Measurements from ENCODE around the gene STRA8.

The STRA8 gene, protein sequence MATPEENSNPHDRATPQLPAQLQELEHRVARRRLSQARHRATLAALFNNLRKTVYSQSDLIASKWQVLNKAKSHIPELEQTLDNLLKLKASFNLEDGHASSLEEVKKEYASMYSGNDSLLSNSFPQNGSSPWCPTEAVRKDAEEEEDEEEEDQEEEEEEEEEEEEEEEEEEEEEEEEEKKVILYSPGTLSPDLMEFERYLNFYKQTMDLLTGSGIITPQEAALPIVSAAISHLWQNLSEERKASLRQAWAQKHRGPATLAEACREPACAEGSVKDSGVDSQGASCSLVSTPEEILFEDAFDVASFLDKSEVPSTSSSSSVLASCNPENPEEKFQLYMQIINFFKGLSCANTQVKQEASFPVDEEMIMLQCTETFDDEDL

DNA sequence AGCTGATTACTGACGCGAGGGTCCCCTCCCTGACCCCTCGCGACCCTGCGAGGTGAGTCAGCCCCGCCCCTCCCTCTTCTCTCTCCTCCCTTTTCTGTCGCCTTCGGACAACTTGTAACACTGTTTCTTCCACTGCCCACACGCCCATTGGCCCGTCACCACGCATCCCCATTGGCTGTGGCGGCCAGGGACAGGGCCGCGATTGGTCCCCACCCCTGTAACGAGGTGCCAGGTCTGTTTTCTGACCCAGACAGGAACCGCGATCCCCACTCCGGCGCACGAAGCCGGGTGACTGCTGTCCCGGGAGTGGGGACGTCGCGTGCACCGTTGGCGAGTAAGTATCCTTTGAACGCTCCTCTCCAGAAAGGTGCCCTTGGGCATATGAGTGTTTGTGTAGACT is at the start of gene STRA8:
Gene STRA8 (plus strand): TSS at position 269 of the 400 bp plus-strand sequence. CDS start 6,687 bp downstream, outside the sequence.
- no peak for DNase-seq (ENCODE audit: low spot score)

GRCh38 chr7:135184254-135184841 is 49.3 kb upstream of the STRA8 start:
- DNase-seq (ENCODE audit: low spot score) = no peak

GRCh38 chr7:135185471-135186260 is 48.0 kb upstream of the STRA8 start:
- DNase-seq (ENCODE audit: low spot score) = no peak

DNA sequence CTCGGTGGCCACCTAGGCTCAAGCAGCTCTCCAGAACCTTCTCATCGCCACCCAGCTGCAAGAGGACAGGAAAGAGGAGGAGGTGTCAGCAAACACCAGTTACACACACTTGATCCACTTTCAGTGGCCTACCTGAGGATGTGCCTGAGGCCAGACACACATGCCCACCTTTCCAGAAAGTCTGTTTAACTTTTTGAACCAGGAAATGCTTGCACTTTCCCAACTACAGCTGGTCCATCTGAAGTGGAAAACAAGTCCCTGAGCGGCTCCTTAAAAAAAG is 47.4 kb upstream of the STRA8 start:
- no peak for DNase-seq (ENCODE audit: low spot score)

- DNase-seq (ENCODE audit: low spot score) = no peak
Observed at GRCh38 chr7:135186841-135187253, 46.8 kb upstream of the STRA8 start.

GRCh38 chr7:135188298-135188984 is 45.2 kb upstream of the STRA8 start:
- no peak for DNase-seq (ENCODE audit: low spot score)

DNA sequence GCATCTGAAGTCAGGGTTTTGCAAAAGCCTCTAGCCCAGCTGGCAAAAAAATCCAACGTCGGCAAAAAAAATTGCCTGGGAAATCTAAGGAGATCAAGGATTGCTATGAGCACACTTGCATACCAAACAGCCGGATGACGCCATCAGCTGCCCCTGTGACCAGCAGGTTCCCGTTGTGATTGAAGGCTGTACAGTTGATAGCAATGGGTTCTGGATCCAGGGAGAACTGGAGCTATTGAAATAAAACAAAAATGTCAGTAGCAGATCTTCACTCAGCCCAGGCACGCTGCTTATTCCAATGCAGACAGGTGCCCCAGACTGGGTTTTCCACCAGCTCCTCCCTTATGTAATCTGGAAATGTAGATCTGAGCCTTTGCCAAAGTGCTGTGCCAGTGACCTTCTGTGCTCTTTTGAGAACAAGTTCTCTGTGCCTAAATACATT is 44.4 kb upstream of the STRA8 start:
- no peak for DNase-seq (ENCODE audit: low spot score)

DNA sequence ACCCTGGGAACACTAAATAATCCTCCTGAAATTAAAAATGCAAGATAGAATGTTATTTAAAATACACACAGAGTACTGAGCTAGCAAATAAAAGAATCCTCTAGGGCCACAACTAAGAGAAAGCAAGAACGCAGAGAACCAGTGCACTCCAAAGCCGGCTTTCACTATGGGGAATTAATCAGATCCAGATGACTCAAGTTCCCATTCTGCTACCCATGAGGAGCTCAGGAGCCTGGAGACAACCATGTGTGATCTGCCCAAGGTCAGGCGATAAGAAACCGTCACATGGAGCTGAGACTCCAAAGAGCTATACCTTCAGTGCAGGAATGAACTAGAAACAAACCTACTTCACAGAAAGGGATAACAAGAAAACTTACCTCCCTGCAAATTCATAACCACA is 43.7 kb upstream of the STRA8 start:
- no peak for DNase-seq (ENCODE audit: low spot score)

- DNase-seq (ENCODE audit: low spot score) = no peak
Observed at GRCh38 chr7:135190703-135191102, 42.9 kb upstream of the STRA8 start.

DNA sequence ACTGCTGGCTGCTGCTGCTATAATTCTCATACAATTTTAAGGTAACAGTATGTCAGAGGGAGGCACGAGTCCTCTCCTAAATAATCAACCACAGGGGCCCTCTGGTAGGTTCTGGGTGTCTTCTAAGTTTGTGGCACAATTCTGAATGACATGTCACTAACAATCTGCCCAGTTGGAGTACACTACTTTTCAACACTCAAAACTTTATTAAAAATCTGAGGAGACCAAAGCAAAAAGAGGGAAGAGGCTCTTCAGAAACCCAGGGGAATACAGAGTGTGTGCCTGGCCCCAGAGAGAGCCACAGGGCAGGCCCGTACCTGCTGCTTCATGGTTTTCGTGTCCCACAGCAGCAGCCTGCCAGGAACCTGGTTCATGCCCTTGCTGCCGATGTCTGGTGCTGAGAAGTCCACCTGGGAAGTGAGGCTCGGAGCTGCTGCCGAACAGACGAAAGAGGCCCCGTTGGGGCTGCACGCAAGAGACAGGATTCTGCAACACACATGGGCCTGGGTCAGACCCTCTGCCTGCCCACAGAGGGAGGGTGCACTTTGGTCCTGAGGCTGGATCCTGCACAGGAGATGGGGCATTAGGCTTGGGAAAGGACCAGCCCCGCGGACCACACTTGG is 40.6 kb upstream of the STRA8 start:
- DNase-seq (ENCODE audit: low spot score) = no peak

DNA sequence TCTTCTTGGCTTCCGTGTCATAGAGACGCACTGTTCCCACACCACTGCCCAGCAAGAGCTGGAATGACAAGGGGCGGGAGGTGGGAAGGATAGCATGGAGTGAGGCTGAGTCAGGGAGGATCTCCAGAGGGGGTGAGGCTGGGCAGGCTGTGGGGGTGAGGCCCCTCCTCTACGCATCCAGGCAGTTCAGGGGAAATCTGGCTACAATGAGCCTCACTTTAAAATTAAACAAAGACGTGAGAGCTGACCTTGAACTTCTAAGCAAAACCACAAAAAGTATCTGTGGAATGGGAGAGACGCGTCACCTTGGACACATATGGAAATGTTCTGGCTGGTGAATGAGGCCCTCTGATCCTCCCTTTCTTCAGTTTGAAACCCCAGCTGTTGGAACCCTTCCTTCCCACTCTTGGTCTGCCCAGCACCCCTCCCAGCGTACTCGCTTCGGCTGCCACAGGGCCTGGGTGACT is 40.0 kb upstream of the STRA8 start:
- no peak for DNase-seq (ENCODE audit: low spot score)

- DNase-seq (ENCODE audit: low spot score) = no peak
Observed at GRCh38 chr7:135194494-135195095, 39.0 kb upstream of the STRA8 start.

DNA sequence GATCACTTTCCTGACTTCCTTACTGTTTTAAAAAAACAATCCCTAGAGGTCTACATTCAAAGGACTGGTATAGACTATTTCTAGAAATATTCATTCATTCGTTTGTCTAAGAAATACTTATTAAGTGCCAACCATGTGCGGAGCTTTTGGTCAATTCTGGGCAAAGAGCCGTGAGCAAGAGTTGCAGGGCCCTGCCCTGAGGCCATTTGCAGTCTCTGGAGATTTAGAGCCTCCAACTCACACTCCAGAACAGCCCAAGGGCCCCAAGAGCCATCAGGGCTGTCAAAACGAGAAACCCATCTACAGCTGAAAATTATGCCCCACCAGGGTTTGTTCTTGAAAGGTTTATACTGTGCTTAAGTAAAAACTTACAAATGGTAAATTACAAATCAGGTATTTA is 38.5 kb upstream of the STRA8 start:
- DNase-seq (ENCODE audit: low spot score) = no peak

DNA sequence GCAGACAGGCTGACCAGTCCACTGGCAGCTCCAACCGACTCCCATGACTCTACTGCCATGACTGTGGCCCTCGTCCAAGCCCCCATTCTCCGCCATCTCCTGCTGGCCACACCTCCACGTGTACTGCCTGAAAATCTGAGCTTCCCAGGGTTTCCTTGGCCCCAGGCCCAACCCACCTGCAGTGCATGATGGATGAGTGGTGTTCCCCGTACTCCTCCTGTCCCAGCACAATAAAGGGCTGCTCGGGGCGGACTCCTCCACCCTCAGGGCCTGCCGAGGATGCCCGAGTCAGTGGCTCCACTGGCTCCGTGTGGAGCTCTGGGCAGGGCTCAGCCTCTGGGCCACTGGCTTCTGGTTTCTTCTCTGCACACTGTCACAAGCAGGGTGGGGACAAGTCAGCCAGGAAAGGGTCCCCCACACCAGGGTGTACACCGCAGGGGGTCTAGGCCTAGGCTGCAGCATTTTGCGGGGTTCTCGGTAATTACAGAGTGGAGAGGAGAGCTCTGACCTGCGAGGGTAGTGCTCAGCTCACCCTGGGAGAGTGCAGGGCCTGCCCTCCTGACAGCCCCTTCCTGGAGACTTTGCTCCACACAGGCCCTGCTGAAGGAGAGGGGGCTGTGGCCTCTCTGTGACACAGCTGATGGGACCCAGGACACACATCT is 37.5 kb upstream of the STRA8 start:
- DNase-seq (ENCODE audit: low spot score) = no peak

DNA sequence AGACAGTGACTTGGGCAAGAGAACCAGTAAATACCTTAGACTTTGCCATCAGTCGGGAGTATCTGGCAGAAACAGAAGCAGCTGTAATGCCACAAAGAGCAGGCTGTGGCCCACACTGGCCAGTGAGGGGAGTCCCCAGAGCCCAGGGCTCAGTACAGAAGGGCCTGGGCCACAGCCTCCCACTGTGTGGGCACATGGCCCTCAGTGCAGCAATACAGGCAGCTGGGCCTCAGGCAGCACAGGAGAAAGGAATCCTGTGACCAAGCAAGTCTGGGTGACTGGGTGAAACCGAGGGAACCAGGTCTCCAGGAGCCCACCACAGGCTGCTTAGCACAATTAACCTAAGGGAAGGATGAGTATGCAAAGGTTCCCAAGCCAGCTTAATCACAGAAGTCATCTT is 36.3 kb upstream of the STRA8 start:
- no peak for DNase-seq (ENCODE audit: low spot score)

DNA sequence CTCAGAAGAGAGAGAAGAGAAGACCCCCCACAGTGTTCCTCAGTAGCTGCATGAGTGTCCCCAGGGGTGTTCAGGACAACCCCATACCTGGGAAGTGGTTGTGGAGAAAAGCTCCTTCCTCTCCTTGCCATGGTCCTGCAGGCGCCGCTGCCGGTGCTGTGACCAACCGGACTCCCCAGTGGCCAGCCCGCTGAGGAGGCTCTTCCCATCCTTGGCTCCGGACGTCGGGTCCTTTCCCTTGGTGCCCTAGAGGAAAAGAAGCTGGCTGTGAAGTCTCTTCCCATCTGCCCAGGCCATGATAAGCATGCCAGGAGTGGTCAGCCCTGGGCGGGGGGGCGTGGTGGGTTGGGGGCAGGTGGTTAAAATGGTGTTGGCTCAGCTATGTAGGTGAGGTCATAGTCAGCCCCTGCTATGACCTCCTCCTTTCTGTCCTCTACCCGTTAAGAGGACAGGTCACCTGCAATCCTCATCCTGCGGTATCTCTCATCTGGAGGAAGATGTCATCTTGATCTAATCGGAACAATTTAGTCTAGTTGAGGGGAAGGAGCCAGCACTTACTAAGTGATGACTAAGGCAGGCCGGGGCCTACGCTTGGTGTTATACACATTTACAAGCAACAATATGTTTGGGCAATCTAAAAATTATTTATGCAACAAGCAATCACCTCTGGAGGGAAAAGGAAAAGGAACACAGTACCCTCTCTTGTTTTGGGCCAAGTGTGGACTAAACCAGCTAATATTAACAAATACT is 35.6 kb upstream of the STRA8 start:
- DNase-seq (ENCODE audit: low spot score) = no peak

DNA sequence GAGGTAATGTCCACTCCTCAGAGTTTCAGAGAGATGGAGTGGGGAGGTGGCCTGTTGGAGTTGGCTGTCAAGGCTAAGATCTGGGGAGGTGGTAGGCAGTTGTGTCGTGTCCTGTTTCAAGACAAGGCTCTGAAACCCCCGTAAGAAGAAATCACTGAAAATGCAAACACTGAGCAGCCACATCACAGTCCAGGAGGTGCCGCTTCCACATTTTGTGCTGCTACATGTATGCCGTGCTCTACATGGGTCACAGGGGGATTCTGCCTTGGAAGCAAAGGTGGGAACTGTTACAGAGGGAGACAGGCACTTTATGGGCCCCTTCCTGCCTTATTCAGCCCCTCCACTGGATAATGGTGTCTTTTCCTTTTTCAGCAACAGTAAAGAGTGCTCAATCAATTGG is 34.2 kb upstream of the STRA8 start:
- DNase-seq (ENCODE audit: low spot score) = no peak

- no peak for DNase-seq (ENCODE audit: low spot score)
Observed at GRCh38 chr7:135200821-135201331, 32.8 kb upstream of the STRA8 start.

DNA sequence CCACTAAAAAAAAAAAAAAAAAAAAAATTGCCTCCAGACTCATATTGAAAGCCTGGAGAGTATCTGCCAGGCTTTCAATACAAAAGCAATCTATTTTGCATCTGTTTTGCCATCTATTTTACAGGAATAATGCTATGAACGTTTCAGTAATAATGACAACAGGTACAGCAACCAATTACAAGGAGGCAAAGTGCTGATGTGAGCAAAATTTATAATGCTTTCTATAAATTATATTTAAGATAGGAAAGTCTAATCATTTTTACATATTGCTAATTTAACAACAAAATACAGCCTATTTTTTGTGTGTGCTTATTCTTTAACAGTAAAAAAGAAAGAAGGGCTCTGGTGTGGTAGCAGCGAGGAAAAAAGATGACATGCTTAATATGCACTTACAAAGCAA is 32.3 kb upstream of the STRA8 start:
- no peak for DNase-seq (ENCODE audit: low spot score)

- no peak for DNase-seq (ENCODE audit: low spot score)
Observed at GRCh38 chr7:135204341-135204749, 29.3 kb upstream of the STRA8 start.
